HepG2 (cell line): ENCODE data around the gene RPS25. TPM values are rescaled to one million over a fixed set of nuclear protein-coding genes. Genes with fewer than 3 reads are reported as not detected.

Experiments used
- ATF7-NPFF ChIP-seq: sonication (generic); formaldehyde crosslinking; IDR thresholded peaks from 2 replicates; pipeline ENCODE4 v1.8.1; 2023; ENCODE audit warnings: mild to moderate bottlenecking, low read depth, missing genetic modification reagents, moderate library complexity
- BRD4 ChIP-seq: sonication (generic); formaldehyde crosslinking; IDR thresholded peaks from 2 replicates; pipeline ENCODE4 v1.4.0; 2020; ENCODE audit warnings: missing genetic modification reagents
- CENPBD1 ChIP-seq: sonication (generic); formaldehyde crosslinking; IDR thresholded peaks from 2 replicates; pipeline ENCODE4 v1.8.0; 2022; ENCODE audit warnings: missing genetic modification reagents, low read depth, mild to moderate bottlenecking, borderline replicate concordance
- DNMT1 ChIP-seq: sonication (generic); formaldehyde crosslinking; IDR thresholded peaks from 2 replicates; pipeline ENCODE4 v1.5.1; 2020; ENCODE audit warnings: mild to moderate bottlenecking, missing genetic modification reagents
- DRAP1 ChIP-seq: IDR thresholded peaks from 2 replicates; pipeline ENCODE4 v1.6.1; 2016; ENCODE audit warnings: missing genetic modification reagents, missing compliant biosample characterization
- ELF3 ChIP-seq: IDR thresholded peaks from 2 replicates; pipeline ENCODE4 v1.6.1; 2016; ENCODE audit warnings: missing genetic modification reagents, missing compliant biosample characterization
- EZH2 ChIP-seq: conservative IDR thresholded peaks from 2 replicates; pipeline ENCODE4 v1.6.1; 2012; ENCODE audit warnings: mild to moderate bottlenecking, low read depth, low read length, moderate library complexity
- IRF1 ChIP-seq: sonication (generic); formaldehyde crosslinking; IDR thresholded peaks from 2 replicates; pipeline ENCODE4 v1.4.0; 2020; ENCODE audit warnings: low read depth, mild to moderate bottlenecking, missing genetic modification reagents
- KLF13 ChIP-seq: sonication (generic); formaldehyde crosslinking; IDR thresholded peaks from 2 replicates; pipeline ENCODE4 v1.4.0; 2020; ENCODE audit warnings: mild to moderate bottlenecking, missing genetic modification reagents
- MTF1 ChIP-seq: sonication (generic); formaldehyde crosslinking; IDR thresholded peaks from 2 replicates; pipeline ENCODE4 v1.5.0; 2020; ENCODE audit warnings: missing genetic modification reagents
- NCOA5 ChIP-seq: sonication (generic); formaldehyde crosslinking; IDR thresholded peaks from 2 replicates; pipeline ENCODE4 v1.4.0; 2020; ENCODE audit warnings: missing genetic modification reagents
- PHF21A ChIP-seq: sonication (generic); formaldehyde crosslinking; IDR thresholded peaks from 2 replicates; pipeline ENCODE4 v1.5.0; 2020; ENCODE audit warnings: mild to moderate bottlenecking, missing genetic modification reagents
- PHF5A ChIP-seq: IDR thresholded peaks from one replicate; pipeline ENCODE4 v1.6.1; 2018; ENCODE audit warnings: low read depth, missing genetic modification reagents; ENCODE audit not compliant: unreplicated experiment
- PREB ChIP-seq: sonication (generic); formaldehyde crosslinking; IDR thresholded peaks from 2 replicates; pipeline ENCODE4 v1.4.0; 2020; ENCODE audit warnings: missing genetic modification reagents
- RBAK ChIP-seq: sonication (generic); formaldehyde crosslinking; IDR thresholded peaks from 2 replicates; pipeline ENCODE4 v1.5.1; 2020; ENCODE audit warnings: mild to moderate bottlenecking, missing genetic modification reagents
- RERE ChIP-seq: IDR thresholded peaks from 2 replicates; pipeline ENCODE4 v1.6.1; 2016; ENCODE audit warnings: low read depth, missing genetic modification reagents, missing compliant biosample characterization
- RXRB ChIP-seq: IDR thresholded peaks from 2 replicates; pipeline ENCODE4 v1.6.1; 2016; ENCODE audit warnings: borderline replicate concordance, missing genetic modification reagents, missing compliant biosample characterization
- ZBTB7A ChIP-seq: sonication (generic); formaldehyde crosslinking; IDR thresholded peaks from 2 replicates; pipeline ENCODE4 v1.8.0; 2022; ENCODE audit warnings: mild to moderate bottlenecking, missing genetic modification reagents
- ZFP82 ChIP-seq: sonication (generic); formaldehyde crosslinking; IDR thresholded peaks from 2 replicates; pipeline ENCODE4 v1.5.1; 2020; ENCODE audit warnings: mild to moderate bottlenecking, missing genetic modification reagents, borderline replicate concordance
- ZNF10 ChIP-seq: sonication (generic); formaldehyde crosslinking; IDR thresholded peaks from 2 replicates; pipeline ENCODE4 v1.4.0; 2020; ENCODE audit warnings: mild to moderate bottlenecking, low read depth, missing genetic modification reagents, borderline replicate concordance
- ZNF674 ChIP-seq: sonication (generic); formaldehyde crosslinking; IDR thresholded peaks from 2 replicates; pipeline ENCODE4 v1.5.0; 2020; ENCODE audit warnings: low read depth, mild to moderate bottlenecking, missing genetic modification reagents
- ZNF891 ChIP-seq: sonication (generic); formaldehyde crosslinking; IDR thresholded peaks from 2 replicates; pipeline ENCODE4 v1.5.0; 2020; ENCODE audit warnings: mild to moderate bottlenecking, missing genetic modification reagents
- polyA plus RNA-seq, 8 experiments: library from polyadenylated mRNA; depleted of rRNA in 3 of 8; stranded (reverse) in 7 of 8; unstranded in 1 of 8; fragments of >200 nt; fragmentation: Illumina TruSeq in 4 of 8; extraction: Trizol in 4 of 8; gene quantifications; 2 replicates each; pipeline versions ENCODE4 v1.2.1 to v1.2.3, GENCODE V29; 2011 to 2016; ENCODE audit warnings: low read depth in 4 of 8, missing spikeins in 1 of 8, mixed read lengths in 1 of 8; ENCODE audit not compliant: insufficient read depth in 1 of 8
- total RNA-seq, 5 experiments: library from RNA; depleted of rRNA; stranded (reverse); fragments of >200 nt; fragmentation: Illumina TruSeq; extraction: Trizol; gene quantifications; 2 replicates each; pipeline ENCODE4 v1.2.3, GENCODE V29; 2016; ENCODE audit warnings: low read depth in 1 of 5

Gene RPS25
- total and polyA plus RNA-seq, 2 of the 13 experiments (the other 11 are each of a cell fraction or from before 2014, with no cell fraction given), result 839 to 1,415 TPM

GRCh38 chr11:118997627-118998387 is 20.3 kb downstream of the RPS25 start, which contains the start of gene CENATAC (continued):
- TF ChIP-seq ATF7-NPFF (CRISPR knock-in tag) (no peak), ELF3 (CRISPR knock-in tag) (no peak), ZNF891 (CRISPR knock-in tag) (peak; percentile 46; the same call in 1 of the 2 replicates), CENPBD1 (0 out of 2 replicates have a peak, but pooled peaks have one; percentile 14), RBAK (CRISPR knock-in tag) (no peak), ZNF10 (CRISPR knock-in tag) (no peak), DNMT1 (CRISPR knock-in tag) (peak; percentile 76; the same call in 1 of the 2 replicates), BRD4 (CRISPR knock-in tag) (peak; percentile 62; the same call in 1 of the 2 replicates), EZH2 (no peak), PREB (CRISPR knock-in tag) (no peak), RXRB (CRISPR knock-in tag) (peak; percentile 60), MTF1 (CRISPR knock-in tag) (no peak), DRAP1 (CRISPR knock-in tag) (peak; percentile 98), ZBTB7A (CRISPR knock-in tag) (0 out of 2 replicates have a peak, but pooled peaks have one; percentile 59), RERE (CRISPR knock-in tag) (no peak), KLF13 (no peak), PHF21A (peak; percentile 41; the same call in 1 of the 2 replicates), NCOA5 (no peak), PHF5A (CRISPR knock-in tag) (no peak), ZNF674 (CRISPR knock-in tag) (no peak), ZFP82 (CRISPR knock-in tag) (no peak), IRF1 (no peak)
